Measurements from ENCODE around the gene NT5M.

Gene NT5M

DNA sequence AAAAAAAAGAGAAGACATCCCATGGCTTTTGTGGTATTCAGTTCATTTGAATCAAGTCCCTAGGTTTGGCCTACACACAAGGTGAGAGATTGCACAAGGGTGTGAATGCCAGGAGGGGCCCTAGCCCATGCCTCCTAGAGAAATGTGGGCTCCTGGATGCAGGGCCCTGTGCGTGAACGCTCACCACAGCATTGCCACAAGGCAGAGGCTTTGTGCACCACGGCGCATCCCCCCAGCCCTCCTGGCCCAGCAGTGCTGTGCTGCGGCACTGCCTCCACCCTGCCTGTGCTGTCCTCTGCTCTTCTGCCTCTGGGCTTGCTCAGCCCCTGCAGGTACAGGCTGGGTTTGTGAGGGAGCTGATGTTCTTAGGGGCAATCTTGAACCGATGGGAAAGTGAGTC is 92.7 kb downstream of the NT5M start:
- DNase-seq: no peak
